Occipital lobe (tissue), 2 donors: Measurements from ENCODE around the gene SERPINB4. TPM values are rescaled to one million over a fixed set of nuclear protein-coding genes. Genes with fewer than 3 reads are reported as not detected.

Experiments used
- DNase-seq: peaks from one replicate; lab custom pipeline; 2025; lab: John Stamatoyannopoulos, UW
- total RNA-seq: library from RNA; depleted of rRNA; stranded (reverse); fragments of >200 nt; gene quantifications from one replicate; pipeline ENCODE4 v1.2.3, GENCODE V29; 2014

SERPINB4 gene
- total RNA-seq, 1 donor from 2014 or later: not detected

DNA sequence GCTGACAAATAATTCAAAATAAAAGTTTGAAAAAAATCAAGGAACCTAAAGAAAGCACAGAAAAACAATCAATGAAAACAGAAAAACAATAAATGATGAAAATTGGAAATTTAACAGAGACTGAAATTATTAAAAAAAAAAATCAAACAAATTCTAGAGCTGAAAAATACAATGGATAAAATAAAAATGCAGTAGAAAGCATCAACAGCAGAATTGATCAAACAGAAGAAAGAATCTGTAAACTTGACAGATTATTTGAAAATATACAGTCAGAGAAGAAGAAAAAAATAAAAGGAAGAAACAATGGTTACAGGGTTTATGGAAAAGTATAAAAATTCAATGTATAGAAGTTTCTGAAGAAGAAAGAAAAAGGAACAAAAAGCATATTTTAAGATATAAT lies 16.2 kb downstream of the SERPINB4 start:
- DNase-seq: no peak

DNA sequence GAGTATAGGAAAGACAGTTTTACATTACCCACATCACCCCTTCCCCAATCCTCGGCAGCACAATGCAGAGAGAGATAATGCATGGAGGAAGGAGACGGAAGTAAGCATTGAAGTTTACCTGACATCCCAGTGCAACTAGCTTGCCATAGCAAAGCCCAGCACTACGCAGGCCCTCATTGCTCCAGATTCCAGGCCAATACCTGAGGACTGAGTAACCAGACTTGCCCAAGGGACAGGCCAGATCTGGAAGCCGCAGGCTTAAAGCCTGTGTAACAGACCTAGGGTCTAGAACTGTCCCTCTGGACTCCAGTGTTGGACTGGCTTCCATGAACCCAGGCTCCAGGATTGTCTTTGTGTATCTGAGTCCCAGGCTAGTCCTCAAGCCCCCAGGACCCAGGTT lies 17.6 kb downstream of the SERPINB4 start:
- DNase-seq: no peak

DNA sequence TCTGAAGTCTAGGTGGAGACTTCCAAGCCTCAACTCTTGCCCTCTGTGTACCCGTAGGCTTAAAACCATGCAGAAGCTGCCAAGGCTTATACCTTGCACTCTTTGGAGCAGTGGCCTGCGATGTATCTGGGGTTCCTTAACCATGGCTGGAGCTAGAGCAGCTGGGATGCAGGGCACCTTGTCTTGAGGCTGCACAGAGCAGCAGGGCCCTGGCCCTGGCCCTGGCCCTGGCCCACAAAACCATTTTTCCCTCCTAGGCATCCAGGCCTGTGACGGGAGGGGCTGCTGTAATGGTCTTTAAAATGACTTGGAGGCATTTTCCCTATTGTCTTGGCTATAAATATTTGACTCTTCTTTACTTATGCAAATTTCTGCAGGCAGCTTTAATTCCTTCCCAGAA lies 19.2 kb downstream of the SERPINB4 start:
- DNase-seq: no peak

DNA sequence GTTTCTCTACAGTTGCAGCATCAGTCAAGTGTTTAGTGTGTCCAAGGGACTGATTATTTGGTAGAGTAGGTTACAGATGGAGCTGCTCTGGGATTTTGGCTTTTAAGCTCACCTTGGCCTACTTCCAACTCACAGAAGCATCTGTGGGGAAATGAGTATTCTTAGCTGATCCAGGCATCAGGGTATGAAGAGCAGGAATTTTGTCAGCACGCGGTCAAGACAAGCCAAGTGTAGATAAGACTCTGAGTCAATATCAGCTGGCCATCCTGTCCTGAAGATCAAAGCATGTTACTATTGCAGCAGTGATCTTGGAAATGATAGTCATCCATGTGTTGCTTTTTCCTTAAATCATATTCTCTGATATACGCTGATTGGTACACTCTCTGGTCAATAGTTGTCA lies 24.4 kb downstream of the SERPINB4 start:
- no peak for DNase-seq

DNA sequence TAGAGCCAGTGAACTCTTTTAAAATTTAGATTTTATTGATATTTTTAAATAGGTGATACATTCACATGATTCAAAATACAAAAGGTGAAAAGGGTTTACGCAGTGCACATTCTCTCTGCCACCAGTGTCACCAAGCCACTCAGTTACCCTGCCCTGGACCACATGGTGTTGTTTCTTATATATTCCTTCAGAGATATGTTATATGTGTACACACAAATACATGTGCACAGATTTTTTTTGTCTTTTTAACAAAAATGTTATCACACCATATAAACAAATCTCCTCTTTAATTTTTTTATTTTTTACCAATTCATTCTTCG lies 26.2 kb downstream of the SERPINB4 start:
- no peak for DNase-seq

DNA sequence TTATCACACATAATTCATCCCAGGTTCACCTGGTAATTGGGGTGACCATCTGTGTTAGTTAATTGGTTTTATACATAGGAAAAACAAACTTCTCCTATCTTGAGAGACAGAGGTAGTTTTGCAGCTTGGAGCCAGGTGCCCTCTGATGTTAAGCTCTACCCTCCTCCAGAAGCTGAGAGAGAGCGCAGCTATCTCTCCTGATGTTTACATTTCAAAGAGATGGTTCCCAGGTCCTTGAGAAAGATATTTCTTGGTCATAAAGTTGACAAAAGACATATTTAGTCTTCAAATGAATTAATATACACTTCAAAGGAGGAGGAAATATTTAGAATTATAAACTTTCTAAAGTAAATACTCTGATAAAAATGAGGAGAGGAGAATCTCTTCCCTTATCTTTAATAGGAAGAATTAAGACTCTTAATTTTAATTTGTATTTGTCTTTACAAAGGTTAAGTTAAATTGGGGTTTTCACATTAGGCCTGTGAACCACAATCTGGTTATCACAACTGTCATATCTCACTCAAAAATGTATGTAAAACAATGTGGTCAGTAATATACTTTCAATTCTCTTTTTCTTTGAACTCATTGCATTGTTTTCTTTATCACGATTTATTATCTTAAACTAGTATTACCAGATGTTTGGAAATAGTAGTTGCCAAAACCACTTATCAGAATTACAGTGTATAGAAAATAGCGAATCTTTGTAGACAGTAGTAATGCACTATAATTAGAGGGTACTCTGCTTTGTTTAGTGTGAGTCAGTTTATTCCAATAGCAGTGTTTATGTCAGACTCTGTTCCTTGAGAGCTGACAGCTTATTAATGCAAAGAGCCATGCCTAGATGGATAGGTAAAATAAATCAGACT lies 26.8 kb downstream of the SERPINB4 start:
- DNase-seq: no peak

DNA sequence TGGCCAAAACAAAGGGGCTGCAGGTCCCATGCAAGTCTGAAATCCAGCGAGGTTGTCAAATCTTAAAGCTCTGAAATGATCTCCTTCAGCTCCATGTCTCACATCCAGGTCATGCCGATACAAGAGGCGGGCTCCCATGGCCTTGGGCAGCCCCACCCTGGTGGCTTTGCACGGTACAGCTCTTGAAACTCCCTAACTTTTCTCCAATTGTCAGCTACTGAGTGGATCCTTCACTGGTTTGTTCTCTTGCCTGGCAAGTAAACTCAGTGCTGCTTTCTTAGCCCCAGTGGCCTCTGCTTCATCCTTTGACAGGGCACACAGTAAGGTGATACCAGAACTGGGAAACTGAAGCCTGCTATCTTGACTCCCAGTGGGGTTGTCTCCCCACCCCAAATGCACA lies 30.6 kb downstream of the SERPINB4 start:
- DNase-seq: no peak

DNA sequence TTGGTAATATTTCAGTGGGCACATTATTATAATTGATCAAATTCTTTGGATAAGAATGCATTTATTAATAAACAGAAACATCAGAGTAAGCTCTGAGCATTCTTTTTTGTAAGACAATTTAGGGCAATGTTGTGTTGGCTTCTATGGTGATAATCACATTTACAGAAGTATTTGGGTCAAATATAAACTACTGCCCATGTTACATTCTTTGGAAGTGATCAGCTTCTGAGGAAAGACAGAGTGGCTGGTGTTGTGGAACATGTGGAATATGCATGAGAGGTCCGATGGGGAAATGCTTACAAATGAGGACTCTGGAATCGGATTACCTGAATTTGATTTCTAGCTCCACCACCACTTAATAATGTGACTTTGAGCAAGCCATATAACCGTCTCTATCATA lies 37.5 kb downstream of the SERPINB4 start:
- DNase-seq: no peak

DNA sequence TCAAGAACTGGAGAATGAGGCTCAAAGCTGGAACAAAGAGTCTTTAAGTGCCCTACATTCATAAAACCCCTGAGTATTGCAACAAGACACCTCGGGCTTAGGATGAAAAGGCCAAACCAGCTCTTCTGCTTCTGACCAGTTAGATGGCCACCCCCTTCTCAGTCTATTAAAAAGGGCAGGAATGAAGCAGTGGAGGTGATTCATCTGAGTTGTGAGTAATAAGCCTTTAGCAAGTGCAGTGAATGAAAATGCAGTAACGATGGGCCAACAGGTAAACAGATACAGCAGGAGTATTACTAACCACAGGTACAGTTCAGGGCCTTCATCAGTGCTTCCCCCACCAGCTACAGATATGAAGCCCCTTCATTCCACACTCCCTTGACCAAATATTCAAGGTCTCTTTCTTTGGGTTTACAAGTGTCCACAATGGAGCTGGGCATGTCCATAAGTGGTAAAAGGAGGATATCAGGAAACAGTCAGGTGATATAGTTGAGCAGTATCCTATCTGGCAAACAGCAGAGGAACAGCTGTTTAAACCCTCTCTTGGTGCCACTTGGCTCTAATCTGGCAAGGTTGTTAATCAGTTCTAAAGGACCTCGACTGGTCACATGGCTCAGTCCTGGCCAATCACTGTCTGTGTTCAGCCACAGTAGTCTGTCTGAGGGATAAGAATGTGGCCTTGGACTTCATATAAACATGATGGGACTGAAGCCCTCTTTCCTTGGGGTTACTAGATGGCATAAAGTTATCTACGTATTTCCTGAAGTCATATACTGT lies 39.1 kb downstream of the SERPINB4 start:
- DNase-seq: no peak

DNA sequence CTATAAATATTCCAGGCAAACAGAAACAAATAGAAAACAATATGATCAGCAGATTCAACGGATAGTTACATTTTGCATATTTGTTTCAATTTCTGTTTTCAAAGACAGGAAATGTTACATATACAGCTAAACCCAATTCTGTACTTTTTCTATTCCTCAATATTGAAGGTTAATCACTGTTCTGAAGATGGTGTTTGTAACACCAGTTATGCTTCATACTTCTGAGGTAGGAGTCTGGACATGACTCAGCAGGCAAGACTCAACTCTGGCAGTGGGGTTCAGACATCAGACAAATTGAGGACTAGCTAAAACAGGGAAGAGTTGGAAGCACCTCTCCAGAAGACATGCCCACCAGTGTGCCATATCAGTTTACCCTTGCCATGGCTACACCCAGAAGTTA lies 40.3 kb downstream of the SERPINB4 start:
- no peak for DNase-seq

DNA sequence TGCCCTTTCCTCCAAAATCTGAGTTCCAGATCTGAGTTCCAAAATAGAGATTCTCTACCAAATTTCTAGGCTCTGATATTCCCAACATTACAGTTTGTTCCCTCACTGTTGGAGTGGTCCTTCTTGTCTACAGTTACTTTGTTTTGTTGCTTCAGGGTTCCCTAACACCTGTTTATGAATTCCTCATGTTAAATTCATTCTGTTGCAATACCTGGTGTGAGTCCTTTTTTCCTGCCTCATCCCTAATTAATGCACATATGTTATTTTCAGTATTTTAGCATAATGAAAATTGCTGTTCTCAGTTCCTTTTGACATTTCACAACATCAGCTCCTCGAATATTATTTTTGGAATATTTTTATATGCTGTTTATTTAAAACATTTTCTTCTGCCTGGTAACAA lies 40.7 kb downstream of the SERPINB4 start:
- no peak for DNase-seq

DNA sequence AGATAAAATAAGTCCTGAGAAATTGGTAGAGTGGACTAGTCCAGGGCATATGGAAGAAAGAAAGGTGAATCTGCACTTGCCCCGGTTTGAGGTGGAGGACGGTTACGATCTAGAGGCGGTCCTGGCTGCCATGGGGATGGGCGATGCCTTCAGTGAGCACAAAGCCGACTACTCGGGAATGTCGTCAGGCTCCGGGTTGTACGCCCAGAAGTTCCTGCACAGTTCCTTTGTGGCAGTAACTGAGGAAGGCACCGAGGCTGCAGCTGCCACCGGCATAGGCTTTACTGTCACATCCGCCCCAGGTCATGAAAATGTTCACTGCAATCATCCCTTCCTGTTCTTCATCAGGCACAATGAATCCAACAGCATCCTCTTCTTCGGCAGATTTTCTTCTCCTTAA lies 47.1 kb downstream of the SERPINB4 start:
- DNase-seq: no peak

DNA sequence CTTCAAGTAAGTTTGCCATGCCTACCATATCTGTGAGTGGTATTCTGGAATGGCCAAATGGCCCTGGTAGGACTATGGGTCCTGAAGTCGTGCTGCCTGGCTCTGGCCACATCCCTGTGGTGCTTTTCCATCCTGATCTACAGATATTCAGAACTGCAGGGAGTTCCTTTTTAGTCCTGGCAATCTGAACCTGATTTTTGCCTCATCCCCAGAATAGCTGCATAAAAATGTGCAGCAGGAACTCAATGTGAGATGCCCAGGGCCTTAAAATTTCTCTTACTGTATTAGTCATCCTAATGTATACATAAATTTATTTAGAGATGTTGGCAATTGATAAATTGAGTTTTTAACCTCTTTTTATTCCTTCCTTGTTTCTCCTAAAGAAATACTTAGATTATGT lies 51.6 kb downstream of the SERPINB4 start:
- no peak for DNase-seq

DNA sequence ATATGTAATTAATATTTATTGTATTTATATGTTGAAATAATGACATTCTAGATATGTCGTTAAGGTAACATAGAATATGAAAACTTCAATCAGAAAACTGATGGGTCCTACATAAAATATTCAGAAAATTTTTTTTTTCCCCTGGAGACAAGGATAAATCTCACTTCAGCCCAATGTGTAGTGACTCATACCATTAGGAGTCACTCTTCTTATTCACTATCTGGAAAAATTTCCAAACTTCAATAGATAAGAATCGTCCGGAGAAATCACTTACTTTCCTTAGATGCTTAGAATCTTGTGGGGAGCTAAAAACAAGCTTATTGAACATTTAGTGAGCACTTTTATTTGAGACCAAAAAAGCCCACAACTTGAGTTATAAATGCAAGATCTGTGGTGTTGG lies 52.3 kb downstream of the SERPINB4 start:
- DNase-seq: no peak

DNA sequence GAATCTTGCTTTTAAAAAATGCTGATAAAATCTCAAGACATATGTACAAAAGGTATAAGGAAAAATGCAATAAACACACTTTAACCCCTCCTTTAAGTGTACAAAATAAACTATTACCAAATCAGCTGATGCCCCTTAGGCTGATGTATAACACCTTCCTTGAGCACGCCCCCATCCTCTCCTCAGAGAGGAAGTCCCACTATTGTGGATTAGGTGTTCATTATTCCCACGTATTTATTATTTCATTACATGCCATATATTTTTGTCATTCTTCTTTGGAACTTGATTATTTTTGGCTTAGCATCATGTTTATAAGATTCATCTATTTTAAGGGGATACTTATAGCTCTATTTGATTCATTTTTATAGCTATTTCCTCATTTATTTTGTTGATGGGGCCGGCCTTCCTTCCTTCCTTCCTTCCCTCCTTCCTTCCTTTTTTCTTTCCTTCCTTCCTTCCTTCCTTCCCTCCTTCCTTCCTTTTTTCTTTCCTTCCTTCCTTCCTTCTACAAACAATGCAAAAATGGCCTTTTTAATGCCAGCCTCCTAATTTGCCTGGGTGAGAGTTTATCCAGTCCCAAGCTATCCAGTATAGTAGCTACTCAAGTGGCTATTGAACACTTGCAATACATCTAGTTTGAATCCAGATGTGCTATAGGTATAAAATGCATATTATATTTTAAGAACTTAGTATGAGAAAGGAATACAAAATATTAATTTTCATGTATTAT lies 52.9 kb downstream of the SERPINB4 start:
- no peak for DNase-seq

DNA sequence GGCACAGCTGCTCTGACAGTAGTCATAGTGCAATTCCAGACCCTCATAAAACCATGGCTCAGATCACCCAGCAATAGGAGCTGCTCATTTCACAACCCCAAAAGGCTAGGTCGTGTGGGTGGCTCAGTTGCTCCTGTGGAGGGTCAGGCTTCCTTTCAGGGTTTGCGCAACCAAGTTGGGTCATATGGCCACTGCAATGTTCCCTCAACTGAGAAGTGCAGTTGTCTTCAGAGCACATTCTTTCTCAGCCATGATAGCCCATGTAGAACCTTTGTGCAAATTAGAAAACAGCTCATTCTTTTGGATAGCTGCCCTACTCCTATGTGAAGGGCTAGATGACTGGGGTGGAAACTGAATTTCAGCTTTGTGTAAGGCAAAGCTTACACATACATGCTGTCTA lies 53.7 kb downstream of the SERPINB4 start:
- no peak for DNase-seq

DNA sequence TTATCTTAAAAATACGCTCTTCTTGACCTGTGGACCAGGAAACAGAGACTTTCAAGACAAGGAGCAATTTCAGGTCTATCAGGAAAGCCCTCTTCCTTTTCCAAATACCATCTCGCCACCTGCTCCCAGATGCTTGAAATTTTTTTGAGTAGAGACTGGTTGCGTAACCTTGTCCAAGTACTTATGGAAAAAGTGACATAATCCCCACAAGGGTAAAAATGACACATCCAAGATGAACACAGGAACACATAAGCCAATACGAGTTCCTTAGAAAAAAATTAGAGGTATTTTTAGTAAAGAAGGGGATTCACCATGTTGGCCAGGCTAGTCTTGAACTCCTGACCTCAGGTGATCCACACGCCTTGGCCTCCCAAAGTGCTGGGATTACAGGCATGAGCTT lies 55.1 kb downstream of the SERPINB4 start:
- no peak for DNase-seq

Other genes starting within 250 kb of the SERPINB4 start
- 41.0 TPM for gene VPS4B, start 221.8 kb downstream of the SERPINB4 start, total RNA-seq
- gene SERPINB5, start 167.3 kb downstream of the SERPINB4 start, total RNA-seq: not detected
- gene SERPINB12, start 101.9 kb downstream of the SERPINB4 start, total RNA-seq: not detected
- not detected for gene SERPINB13, start 56.9 kb downstream of the SERPINB4 start, total RNA-seq
- not detected for gene SERPINB3, start 17.6 kb upstream of the SERPINB4 start, total RNA-seq
- gene SERPINB11, start 58.7 kb upstream of the SERPINB4 start, total RNA-seq: not detected
- not detected for gene SERPINB7, start 131.2 kb upstream of the SERPINB4 start, total RNA-seq
- gene SERPINB2, start 243.4 kb upstream of the SERPINB4 start, total RNA-seq: 0.62 TPM